SK-N-MC (cell line): ENCODE measurements around the gene PGD.

Source experiments
- EZH2 ChIP-seq: fragments of 200-600 bp; sonication (generic); IDR thresholded peaks from one replicate; pipeline ENCODE4 v1.6.1; 2017; ENCODE audit warnings: antibody characterized with exemption
- FOXP2 ChIP-seq: optimal IDR thresholded peaks from 2 replicates; pipeline ENCODE3; 2011; ENCODE audit warnings: mild to moderate bottlenecking, moderate library complexity; ENCODE audit not compliant: insufficient read depth; ENCODE audit errors: extremely low read length, control extremely low read depth
- POLR2AphosphoS5 ChIP-seq: IDR thresholded peaks from 2 replicates; pipeline ENCODE4 v1.6.1; 2012; ENCODE audit warnings: mild to moderate bottlenecking, low read depth, low read length, borderline replicate concordance

GRCh38 chr1:10451287-10451686, 52.4 kb downstream of the PGD start:
- TF ChIP-seq POLR2AphosphoS5 (no peak), EZH2 (no peak), FOXP2 (no peak)
